Measurements from ENCODE around the gene POLR2L.

Gene POLR2L

DNA sequence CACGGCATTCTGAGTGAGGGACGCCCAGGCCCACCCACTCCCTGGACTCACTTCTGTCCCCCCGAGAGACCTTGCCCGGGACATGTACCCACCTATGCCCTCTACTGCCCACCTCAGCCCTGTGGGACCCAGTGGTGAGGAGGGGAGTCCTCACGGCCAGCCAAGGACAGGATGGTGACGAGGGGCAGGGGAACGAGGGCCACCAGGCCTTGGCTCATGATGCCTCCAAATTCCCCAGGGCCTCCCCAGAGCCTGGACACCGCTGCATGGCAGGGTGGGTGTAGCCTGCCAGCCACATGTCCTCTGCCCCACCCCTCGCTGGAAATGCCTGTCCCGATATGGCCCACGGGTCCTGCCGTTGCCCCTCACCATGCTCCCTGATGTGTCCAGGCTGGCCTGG lies 26.5 kb upstream of the POLR2L start:
- DNase-seq (ENCODE audit: low read depth in 2 of 2), result no peak

- DNase-seq (ENCODE audit: low read depth in 2 of 2), result no peak
Measured at GRCh38 chr11:868394-868793, 26.1 kb upstream of the POLR2L start.

- no peak for DNase-seq (ENCODE audit: low read depth in 2 of 2)
Measured at GRCh38 chr11:867856-868358, 25.6 kb upstream of the POLR2L start.

DNA sequence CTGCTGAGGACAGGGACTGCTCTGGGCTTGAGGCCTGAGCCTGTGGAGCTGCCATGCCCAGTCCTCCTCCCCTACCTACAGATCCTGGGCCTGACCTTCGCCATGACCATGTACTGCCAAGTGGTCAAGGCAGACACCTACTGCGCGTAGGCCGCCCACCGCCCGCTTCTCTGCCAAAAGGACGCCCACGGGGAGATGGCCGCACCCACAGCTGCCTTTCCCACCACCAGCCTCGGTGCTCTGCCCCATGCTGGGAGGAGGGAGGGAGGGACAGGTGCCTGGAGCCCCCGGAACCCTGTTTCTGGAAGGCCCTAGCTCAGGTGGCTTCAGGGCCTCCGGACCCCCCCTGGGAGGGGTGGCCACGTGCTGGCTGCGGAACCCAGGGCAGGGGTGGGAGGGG lies 24.2 kb upstream of the POLR2L start:
- DNase-seq (ENCODE audit: low read depth in 2 of 2), result no peak

DNA sequence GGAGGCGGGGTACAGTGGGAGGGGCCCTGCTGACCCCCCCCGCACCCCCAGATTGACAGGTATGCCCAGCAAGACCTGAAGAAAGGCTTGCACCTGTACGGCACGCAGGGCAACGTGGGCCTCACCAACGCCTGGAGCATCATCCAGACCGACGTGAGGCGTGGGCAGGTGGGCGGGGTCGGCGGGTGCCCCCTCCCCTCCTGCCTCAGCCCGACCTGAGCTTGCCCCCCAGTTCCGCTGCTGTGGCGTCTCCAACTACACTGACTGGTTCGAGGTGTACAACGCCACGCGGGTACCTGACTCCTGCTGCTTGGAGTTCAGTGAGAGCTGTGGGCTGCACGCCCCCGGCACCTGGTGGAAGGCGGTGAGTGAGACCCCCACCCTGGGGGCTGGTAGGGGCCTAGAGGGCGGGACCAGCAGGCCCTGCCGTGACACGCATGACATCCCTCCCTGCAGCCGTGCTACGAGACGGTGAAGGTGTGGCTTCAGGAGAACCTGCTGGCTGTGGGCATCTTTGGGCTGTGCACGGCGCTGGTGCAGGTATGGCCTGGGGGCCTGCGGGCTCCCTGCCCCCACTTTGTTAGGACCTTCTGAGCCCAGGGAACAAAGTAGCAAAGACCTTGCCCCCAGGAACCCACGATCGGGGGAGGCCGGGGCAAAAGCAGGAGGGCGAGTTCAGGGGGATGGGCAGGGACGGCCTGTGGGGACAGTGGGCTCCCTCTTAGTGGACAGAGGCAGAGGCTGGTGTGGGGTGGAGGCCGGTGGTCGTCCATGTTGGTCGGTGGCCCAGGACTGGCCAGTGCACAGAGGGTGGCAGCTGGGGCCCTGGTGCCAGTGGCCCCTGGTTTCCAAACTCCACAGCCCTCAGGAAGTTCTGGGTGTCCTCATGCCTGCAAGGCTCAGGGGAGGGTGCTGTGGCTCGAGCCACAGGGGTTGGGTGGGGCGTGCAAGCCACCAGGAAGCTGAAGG lies 23.4 kb upstream of the POLR2L start:
- no peak for DNase-seq (ENCODE audit: low read depth in 2 of 2)

GRCh38 chr11:864898-865297 lies 22.6 kb upstream of the POLR2L start:
- DNase-seq (ENCODE audit: low read depth in 2 of 2), result no peak

DNA sequence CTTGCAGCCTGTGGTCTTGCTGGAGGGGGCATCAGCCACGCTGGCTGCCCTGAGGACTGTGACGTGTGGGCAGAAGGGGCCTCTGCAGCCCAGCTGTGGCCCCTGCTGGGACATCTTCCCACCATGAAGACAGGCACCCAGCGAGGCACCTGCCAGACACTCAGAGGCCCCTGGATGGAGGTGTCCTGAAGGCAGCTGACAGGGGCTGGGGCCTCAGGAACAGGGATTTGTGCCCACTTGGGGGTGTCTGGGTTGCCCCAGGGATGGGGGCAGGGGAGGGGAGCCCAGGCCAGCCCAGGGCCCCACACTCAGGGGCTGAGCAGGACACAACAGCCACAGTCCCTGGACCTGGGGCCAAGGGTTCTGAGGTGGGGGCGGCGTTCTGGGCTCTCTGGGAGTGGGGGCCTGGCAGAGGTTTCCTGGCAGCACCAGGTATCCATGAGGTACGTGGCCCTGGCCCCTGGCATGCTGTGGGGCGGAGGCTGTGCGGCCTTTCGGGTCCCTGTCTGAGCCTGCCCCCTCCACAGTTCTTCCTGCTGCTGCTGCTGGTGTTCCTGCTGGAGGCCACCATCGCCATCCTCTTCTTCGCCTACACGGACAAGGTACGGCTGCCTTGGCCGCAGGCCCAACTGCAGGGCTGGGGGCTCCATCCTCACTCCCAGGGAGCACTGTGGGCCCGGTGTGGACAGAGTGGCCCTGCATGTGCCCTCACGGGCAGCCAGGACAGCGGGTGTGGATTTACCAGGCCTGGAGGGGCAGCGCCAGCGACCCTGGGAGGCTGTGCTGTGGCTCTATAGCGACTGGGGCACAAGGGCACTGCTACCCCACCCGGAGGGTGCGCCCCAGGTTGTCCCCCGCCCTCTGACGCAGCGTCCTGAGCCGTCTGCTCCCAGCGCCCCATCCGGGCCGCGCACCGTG lies 21.8 kb upstream of the POLR2L start:
- no peak for DNase-seq (ENCODE audit: low read depth in 2 of 2)

- no peak for DNase-seq (ENCODE audit: low read depth in 2 of 2)
Measured at GRCh38 chr11:863023-863909, 20.9 kb upstream of the POLR2L start.

DNA sequence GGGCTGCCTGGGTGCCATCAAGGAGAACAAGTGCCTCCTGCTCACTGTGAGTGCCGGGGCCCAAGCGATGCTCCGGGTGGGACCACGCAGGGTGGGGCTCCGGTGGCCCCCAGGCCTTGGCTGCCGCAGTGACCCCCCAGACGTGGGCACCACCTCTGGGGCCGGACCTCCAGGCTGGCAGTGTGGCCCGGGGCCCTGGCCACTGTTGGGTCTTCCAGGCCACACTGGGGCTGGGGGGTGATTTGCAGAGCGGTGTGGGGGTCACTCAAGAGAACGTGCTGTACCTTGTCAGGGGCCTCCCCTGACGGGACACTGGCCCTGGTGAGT lies 20.3 kb upstream of the POLR2L start:
- no peak for DNase-seq (ENCODE audit: low read depth in 2 of 2)

GRCh38 chr11:862081-862661 lies 19.8 kb upstream of the POLR2L start:
- no peak for DNase-seq (ENCODE audit: low read depth in 2 of 2)

GRCh38 chr11:861105-861479 lies 18.8 kb upstream of the POLR2L start:
- no peak for DNase-seq (ENCODE audit: low read depth in 2 of 2)

DNA sequence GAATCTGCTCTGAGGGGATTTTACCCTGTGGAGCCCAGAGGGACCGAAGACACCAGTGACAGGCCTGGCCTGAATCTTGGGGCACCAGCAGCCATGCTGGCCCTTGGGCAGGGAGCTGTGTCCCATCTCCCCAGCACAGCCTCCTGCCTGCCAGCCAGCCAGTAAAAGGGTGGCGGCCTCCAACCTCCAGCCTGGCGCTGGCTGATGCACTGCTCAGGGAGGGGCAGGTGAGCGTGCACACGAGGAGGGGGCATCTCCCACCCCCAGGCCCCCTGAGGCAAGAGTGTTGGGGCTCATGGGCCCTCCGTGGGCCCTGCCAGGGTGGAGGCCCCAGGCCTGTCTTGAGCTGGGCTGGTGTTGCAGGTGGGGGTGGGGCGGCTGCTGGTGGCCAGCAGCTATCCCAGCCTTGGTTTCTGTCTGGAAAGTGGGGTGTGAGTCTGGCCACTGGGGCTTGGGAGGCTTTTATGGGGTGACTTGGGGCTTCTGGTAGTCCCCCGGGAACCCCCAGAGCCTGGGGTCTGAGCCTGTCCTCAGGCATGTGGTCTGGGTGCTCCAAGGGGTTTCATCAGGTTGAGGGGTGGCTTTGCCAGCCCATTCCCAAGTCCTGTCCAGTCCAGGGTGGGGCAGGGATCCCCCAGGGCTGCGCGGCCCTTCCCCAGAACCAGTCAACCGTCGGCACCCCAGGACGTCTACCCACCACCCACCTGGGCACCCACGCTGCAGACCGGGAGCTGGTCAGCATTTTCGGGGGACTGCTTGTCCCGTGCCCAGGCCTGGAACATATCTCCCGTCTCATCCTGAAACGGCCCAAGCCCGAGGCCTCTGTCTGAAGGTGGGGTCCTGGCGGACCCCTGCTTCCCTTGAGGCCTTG lies 18.1 kb upstream of the POLR2L start:
- DNase-seq (ENCODE audit: low read depth in 2 of 2), result no peak

DNA sequence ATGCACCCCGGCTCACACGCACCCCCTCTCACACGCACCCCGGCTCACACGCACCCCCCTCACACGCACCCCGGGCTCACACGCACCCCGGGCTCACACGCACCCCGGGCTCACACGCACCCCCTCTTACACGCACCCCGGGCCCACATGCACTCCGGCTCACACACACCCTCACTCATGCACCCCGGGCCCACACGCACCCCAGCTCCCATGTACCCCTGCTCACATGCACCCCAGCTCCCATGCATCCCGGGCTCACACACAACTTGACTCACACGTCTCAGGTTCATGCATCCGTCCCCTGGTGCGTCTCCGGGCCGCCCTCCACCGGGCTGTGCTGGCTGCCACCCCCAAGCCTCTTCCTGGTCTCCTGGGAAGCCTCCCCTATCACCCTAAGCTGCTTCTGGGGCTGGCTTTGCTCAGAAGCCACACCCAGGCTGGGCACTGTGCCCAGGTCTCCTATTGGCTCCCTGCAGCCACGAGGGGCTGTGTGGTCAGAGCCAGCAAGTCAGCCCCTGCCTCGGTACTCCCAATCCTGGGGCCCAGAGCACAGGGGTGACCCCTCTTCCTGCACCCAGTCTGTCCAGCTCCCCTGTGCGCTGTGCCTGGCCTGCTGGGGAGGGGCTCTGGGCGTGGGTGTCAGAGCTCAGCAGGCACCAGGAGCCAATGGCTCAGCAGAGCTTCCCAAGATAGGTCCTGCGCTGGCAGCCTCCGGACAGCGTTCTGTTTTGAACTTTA lies 17.2 kb upstream of the POLR2L start:
- DNase-seq (ENCODE audit: low read depth in 2 of 2), result no peak

- DNase-seq (ENCODE audit: low read depth in 2 of 2), result no peak
Measured at GRCh38 chr11:858762-859339, 16.5 kb upstream of the POLR2L start.

GRCh38 chr11:858053-858761 lies 15.9 kb upstream of the POLR2L start:
- no peak for DNase-seq (ENCODE audit: low read depth in 2 of 2)

DNA sequence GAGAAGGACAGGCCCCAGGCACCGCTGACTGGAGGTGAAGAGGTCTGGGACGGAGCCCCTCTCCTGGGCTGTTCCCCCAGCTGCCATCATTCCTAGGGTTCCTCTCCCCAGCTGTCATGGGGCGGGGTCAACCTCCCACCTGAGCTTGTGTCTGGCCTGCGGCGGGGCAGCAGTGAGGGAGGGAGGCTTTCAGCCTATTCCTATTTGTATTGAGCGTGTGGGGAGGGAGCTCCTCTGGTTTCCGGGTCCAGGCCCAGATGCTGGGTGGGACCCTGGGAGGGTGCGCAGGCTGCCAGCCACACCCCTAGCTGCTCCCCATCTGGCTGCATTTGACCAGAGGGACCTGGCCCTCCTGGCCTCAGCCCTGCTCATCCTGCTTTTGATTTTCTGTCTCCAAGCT lies 14.1 kb upstream of the POLR2L start:
- DNase-seq (ENCODE audit: low read depth in 2 of 2), result no peak

- no peak for DNase-seq (ENCODE audit: low read depth in 2 of 2)
Measured at GRCh38 chr11:855796-856195, 13.5 kb upstream of the POLR2L start.

DNA sequence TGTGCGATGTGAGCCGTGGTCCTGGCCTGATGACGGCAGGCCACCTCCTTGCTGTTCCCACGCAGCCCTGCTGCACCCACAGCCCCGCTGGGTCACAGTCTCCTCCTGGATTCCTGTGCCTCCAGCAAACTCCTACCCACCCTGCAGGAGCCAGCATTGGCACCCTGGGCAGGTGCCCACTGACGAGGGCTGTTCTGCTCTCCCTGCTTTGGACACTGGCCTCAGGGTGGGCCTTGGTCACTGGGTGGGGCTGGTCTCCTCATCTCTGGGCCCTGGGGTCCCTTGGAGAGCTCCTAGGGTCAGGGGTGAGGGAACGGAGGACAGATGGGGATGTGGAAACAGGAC lies 13.0 kb upstream of the POLR2L start:
- DNase-seq (ENCODE audit: low read depth in 2 of 2), result no peak

Measured in stimulated activated CD8-positive, alpha-beta memory T cell treated with anti-CD3 and anti-CD28 coated beads, Interleukin-15, amount 100 ng/mL, for 4 hours (primary cell).